ENCODE results near the gene ARNT2.

- TF ChIP-seq POLR2A (IDR thresholded peaks at IDR 0.05; ENCODE audit: low read depth, low read length): no peak
- TF ChIP-seq TAF1 (IDR thresholded peaks at IDR 0.05; ENCODE audit: low read depth, low read length): no peak
- no peak for TF ChIP-seq SPI1 (IDR thresholded peaks at IDR 0.05; ENCODE audit: low read depth, low read length)
Measured at GRCh38 chr15:80449825-80450224, 45.6 kb downstream of the ARNT2 start.
